ENCODE data around the gene LRRC26. TPM values are rescaled to one million over a fixed set of nuclear protein-coding genes. Genes with fewer than 3 reads are reported as not detected.

The LRRC26 gene
- total and polyA plus RNA-seq, 2 donors (not counting 3 experiments of a cell fraction or from before 2014, with no cell fraction given): 0.08 TPM; not detected in 1

DNA sequence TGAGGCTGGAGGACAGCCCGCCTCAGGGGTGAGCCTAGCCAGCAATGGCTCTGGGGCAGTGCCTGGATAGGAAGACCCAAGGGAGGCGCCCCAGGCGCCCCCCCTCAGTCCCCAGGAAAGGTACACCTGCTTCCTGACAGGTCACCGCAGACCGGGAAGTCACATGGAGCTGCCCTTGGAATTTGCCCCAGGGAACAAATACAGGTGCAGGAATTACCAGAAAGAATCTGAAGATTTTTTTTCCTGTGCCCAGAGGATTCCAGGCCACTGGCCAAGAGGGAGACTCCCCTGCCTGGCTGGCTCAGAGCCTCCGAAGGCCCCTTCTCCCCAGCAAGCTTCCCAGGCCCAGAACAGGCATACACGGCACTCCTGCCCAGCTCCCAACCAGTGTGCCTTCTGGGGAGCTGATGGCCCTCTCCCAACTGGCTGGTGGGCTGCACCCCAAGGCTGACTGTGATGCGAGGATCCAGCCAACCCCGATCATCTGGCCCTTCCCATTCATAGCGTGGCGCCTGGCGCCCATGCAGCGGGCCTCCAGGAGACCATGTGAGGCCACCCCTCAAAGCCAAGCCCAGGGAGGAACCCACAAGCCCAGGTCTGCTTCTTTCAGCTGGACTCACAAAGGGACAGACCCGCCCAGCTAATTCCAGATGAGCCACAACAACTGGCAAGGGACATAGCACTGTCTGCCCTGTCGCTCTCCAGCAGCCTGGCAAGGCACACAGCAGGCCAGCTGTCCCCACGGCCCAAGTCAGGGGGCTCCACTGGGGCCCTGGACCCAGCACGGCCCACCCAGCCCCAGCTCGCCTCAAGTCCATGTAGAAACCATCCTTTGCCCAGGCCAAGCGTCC lies 28.4 kb upstream of the LRRC26 start:
- TF ChIP-seq POLR2AphosphoS5 (IDR thresholded peaks at IDR 0.05; ENCODE audit: insufficient read depth, low read depth, low read length): no peak
- no peak for TF ChIP-seq MAX (IDR thresholded peaks at IDR 0.05; ENCODE audit: insufficient read depth, insufficient read length)
- TF ChIP-seq MYC (IDR thresholded peaks at IDR 0.05; ENCODE audit: low read depth, low read length): no peak
- no peak for TF ChIP-seq GATA2 (IDR thresholded peaks at IDR 0.05; ENCODE audit: insufficient read depth, insufficient read length, low read depth, low read length)
- no peak for TF ChIP-seq FOS (IDR thresholded peaks at IDR 0.05; ENCODE audit: borderline replicate concordance, insufficient read depth, low read length)
- no peak for TF ChIP-seq EZH2 (IDR thresholded peaks at IDR 0.05; ENCODE audit: borderline replicate concordance, low read depth, low read length, severe bottlenecking)
- TF ChIP-seq POLR2A (IDR thresholded peaks at IDR 0.05; ENCODE audit: low read depth, low read length): no peak
- TF ChIP-seq, protein P1, sequence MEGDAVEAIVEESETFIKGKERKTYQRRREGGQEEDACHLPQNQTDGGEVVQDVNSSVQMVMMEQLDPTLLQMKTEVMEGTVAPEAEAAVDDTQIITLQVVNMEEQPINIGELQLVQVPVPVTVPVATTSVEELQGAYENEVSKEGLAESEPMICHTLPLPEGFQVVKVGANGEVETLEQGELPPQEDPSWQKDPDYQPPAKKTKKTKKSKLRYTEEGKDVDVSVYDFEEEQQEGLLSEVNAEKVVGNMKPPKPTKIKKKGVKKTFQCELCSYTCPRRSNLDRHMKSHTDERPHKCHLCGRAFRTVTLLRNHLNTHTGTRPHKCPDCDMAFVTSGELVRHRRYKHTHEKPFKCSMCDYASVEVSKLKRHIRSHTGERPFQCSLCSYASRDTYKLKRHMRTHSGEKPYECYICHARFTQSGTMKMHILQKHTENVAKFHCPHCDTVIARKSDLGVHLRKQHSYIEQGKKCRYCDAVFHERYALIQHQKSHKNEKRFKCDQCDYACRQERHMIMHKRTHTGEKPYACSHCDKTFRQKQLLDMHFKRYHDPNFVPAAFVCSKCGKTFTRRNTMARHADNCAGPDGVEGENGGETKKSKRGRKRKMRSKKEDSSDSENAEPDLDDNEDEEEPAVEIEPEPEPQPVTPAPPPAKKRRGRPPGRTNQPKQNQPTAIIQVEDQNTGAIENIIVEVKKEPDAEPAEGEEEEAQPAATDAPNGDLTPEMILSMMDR (IDR thresholded peaks at IDR 0.05; ENCODE audit: extremely low read depth in 1 of 2, insufficient read depth in 1 of 2, low read depth in 1 of 2, low read length in 2 of 2): no peak
- no peak for TF ChIP-seq JUN (IDR thresholded peaks at IDR 0.05; ENCODE audit: borderline replicate concordance, insufficient read depth, insufficient read length, low read depth)
- no peak for DNase-seq (ENCODE audit: low read depth, low spot score)
- Histone ChIP-seq H2AFZ (ENCODE audit: low read depth, low read length) (no peak overlapping the region), H3K4me1 (ENCODE audit: control insufficient read depth, extremely low read depth, insufficient read depth, low read length) (peaks cover 9% of the 10 kb centered on the region), H3K27ac (ENCODE audit: insufficient read depth, low read depth, low read length) (no peak overlapping the region), H3K9ac (replicated peaks; ENCODE audit: extremely low read depth, insufficient read depth, low read length) (no peak overlapping the region), H3K9me3 (replicated peaks; ENCODE audit: control insufficient read depth, insufficient read depth, low read length) (no peaks in the 10 kb centered on the region), H3K4me3 (replicated peaks in 1 of 3; ENCODE audit: insufficient read depth in 1 of 3, low read depth in 1 of 3, low read length in 3 of 3) (no peak overlapping the region), H3K36me3 (ENCODE audit: control insufficient read depth in 2 of 2, extremely low read depth in 1 of 2, insufficient read depth in 2 of 2, low read length in 2 of 2) (no peaks in the 10 kb centered on the region), H3K4me2 (ENCODE audit: insufficient read depth, low read length) (no peak overlapping the region), H3K9me1 (replicated peaks; ENCODE audit: control insufficient read depth, extremely low read depth, insufficient read depth, low read length) (no peaks in the 10 kb centered on the region), H3K27me3 (ENCODE audit: control insufficient read depth in 2 of 2, insufficient read depth in 2 of 2, low read length in 2 of 2) (no peaks in the 10 kb centered on the region), H4K20me1 (replicated peaks; ENCODE audit: control insufficient read depth, extremely low read depth, insufficient read depth, low read length) (no peaks in the 10 kb centered on the region), H3K79me2 (ENCODE audit: control insufficient read depth, insufficient read depth, low read length) (peaks cover 4% of the 10 kb centered on the region)
- ChIA-PET CTCF (interaction anchor here (1.0 to 1.7 kb wide), 4 partner anchors 9 to 38 kb away, joined by 5 to 8 read pairs (median 6); partner anchors contain the start of genes ANAPC2, RNF224 and SSNA1), POLR2A (interaction anchor here (0.6 kb wide), 1 partner anchor 9 kb away, joined by 3 read pairs; no protein-coding TSS in a partner anchor)
- no TSS peak for BruUV-seq (replicated peaks)
- FAIRE-seq: no peak
- dilution Hi-C loops (cut with MboI; ENCODE audit: extremely low pct_ligation_motif_present, low sequenced_read_pairs) (no loop called here), intact Hi-C loops (cut with micrococcal nuclease) (no loop called here)

Data from endothelial cell of umbilical vein (primary cell).